Skeletal muscle satellite cell (primary cell): ENCODE data around the gene PTGFR.

ENCODE experiments used
- H3K27me3 ChIP-seq: 2 replicates; pipeline ENCODE4 v1.7.0; 2013; ENCODE audit warnings: low read length; ENCODE audit not compliant: control insufficient read depth, insufficient read depth
- H3K36me3 ChIP-seq: 2 replicates; pipeline ENCODE4 v1.7.0; 2013; ENCODE audit warnings: mild to moderate bottlenecking, control low read depth, low read length; ENCODE audit not compliant: insufficient read depth
- H3K4me1 ChIP-seq: 2 replicates; pipeline ENCODE4 v1.7.0; 2013; ENCODE audit warnings: low read length; ENCODE audit not compliant: control insufficient read depth, insufficient read depth
- H3K4me2 ChIP-seq: 2 replicates; pipeline ENCODE4 v1.7.0; 2013; ENCODE audit warnings: mild to moderate bottlenecking, low read length
- H3K4me3 ChIP-seq: 2 replicates; pipeline ENCODE4 v1.7.0; 2013; ENCODE audit warnings: low read length
- H3K9ac ChIP-seq: 2 replicates; pipeline ENCODE4 v1.7.0; 2013; ENCODE audit warnings: mild to moderate bottlenecking, low read depth, low read length, moderate library complexity
- H3K9me3 ChIP-seq: replicated peaks from 2 replicates; pipeline ENCODE4 v1.7.0; 2013; ENCODE audit warnings: mild to moderate bottlenecking, control low read depth, low read length

Gene PTGFR

DNA sequence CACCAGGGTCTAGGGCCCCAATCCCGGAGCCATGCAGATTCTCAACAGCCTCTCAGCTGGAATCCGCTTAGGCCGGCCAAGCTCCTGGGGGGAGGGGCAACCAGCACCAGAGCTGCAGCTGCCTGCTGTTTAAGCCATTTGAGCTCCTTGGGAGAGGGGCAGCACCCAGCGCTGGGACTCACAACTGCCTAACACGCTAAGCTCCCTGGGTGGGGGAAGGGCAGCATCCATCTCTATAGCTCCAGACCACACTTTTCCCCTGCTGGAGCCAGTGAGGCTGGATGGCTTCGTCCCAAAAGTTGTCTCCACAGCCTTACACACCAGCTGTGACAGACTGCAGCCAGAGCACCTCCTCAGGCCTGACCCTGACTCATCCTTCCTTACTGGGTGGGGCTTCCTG, 6.9 kb upstream of the PTGFR start:
- Histone ChIP-seq H3K9me3 (no peaks in the 10 kb centered on the region), H3K4me1 (peaks cover 11% of the 10 kb centered on the region), H3K9ac (no peak overlapping the region), H3K4me3 (no peak overlapping the region), H3K27me3 (no peaks in the 10 kb centered on the region), H3K36me3 (no peaks in the 10 kb centered on the region), H3K4me2 (peak overlapping the region; percentile 19)

DNA sequence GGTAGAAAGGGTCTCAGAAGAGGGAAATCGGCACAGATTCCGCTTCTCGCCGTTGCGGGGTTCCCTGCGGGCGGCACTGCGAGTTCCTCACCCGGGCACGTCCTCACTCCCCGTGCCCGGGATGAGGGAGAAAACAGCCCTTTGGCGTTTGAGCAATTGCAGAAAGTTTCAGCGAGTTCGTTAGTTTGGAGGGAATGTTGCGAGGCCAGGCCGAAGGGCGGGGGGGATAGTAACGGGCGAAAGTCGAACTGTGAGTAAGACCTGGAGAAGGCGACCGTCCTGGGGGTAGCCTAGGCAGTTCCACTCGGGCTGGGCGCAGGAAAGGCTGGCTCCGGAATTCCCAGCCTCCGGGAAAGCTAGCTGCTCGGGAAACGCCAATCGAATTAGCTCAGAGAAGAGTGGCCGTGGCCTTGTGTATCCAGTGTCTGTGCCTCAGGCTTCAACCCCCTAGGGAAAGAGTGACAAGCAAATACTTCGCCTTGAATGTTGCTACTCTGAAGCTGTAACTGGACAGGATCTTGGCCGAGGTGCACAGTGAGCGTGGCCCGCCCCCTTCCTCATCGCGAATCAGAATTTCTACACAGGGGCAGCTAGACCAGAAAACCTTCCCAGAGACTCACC, 787 bp downstream of the PTGFR start:
- Histone ChIP-seq H3K9ac (peak overlapping the region; percentile 82), H3K4me3 (peak overlapping the region; percentile 84), H3K27me3 (no peaks in the 10 kb centered on the region), H3K36me3 (peaks cover 13% of the 10 kb centered on the region), H3K4me2 (peak overlapping the region; percentile 89), H3K9me3 (no peaks in the 10 kb centered on the region), H3K4me1 (peaks cover 49% of the 10 kb centered on the region)

DNA sequence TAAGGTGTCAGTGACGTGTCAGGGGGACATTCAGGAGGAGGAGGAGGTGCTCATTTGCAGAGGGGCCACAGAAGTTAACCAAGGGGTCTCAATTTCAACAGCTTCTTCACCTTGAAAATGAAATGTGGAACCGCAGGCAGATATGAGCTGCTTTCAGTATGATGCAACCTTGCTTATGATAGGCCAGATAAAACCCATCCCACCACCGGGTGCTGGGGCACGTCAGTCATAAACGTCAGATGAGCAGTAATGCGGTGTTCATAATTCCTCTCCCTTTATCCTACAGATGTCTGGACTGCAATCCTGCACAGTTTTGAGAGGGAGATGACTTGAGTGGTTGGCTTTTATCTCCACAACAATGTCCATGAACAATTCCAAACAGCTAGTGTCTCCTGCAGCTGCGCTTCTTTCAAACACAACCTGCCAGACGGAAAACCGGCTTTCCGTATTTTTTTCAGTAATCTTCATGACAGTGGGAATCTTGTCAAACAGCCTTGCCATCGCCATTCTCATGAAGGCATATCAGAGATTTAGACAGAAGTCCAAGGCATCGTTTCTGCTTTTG, 1.7 kb downstream of the PTGFR start:
- H3K9me3 ChIP-seq, result no peaks in the 10 kb centered on the region
- peak overlapping the region; percentile 84 for H3K4me3 ChIP-seq
- H3K27me3 ChIP-seq, result no peaks in the 10 kb centered on the region
- peaks cover 49% of the 10 kb centered on the region for H3K4me1 ChIP-seq
- no peak overlapping the region for H3K9ac ChIP-seq
- H3K36me3 ChIP-seq, result peaks cover 13% of the 10 kb centered on the region
- peak overlapping the region; percentile 89 for H3K4me2 ChIP-seq

DNA sequence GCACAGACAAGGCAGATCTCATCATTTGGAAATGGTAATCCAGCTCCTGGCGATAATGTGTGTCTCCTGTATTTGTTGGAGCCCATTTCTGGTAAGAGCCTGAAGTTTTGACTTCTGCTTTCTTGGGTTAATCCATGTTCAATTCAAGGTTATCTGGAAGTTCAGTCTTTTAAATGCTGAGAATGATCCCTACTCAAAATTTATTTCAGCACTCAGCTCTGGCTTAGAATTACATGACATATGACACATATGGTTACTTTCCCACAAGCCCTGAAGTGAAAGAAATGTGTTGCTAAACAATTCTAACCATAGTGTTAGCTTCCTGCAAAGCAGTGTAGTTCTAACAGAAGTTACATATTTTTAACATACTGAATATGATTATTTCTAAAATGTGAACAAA, 2.7 kb downstream of the PTGFR start:
- Histone ChIP-seq H3K9me3 (no peaks in the 10 kb centered on the region), H3K4me3 (peak overlapping the region; percentile 45)

DNA sequence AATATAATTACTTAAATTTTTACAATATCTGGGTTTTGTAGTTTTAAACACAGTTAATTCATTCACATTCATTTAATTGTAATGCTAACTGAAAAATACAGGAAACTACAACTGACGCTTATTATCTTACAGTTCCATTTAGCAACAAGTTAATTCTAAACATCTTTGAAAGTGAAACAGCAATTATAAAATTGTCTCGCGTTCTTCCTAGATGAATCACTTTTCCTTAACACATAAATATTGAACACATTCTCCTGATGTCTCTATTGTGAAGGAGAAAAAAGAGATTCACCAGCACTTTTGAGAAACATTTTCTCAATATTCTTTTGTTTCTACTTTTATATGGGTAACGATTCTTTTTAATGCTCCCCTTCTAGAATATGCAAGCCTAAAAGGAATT, 6.4 kb downstream of the PTGFR start:
- H3K9ac ChIP-seq, result no peak overlapping the region

More for the DNA sequence above, 2.7 kb downstream of the PTGFR start:
- no peaks in the 10 kb centered on the region for H3K27me3 ChIP-seq
- H3K4me2 ChIP-seq, result peak overlapping the region; percentile 73
- peaks cover 13% of the 10 kb centered on the region for H3K36me3 ChIP-seq
- no peak overlapping the region for H3K9ac ChIP-seq
- H3K4me1 ChIP-seq, result peaks cover 49% of the 10 kb centered on the region

DNA sequence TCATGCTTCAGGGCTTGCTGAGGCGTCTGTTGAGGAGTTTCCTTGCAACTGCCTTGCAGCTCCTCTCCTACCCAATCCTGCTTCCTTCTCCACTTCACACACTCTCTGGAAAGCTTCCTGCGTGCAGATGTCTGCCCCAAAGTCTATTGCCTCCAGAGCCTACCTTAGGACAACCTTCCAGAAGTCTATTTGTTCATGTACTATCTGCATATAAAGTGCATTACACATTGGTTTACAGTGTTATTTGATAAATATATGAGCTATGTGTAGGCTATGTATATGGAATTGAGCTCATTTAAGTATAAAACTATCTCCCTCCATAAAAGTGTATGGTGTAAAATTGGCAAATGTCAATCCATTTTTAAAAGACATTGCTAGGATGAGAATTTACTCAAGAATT, 9.8 kb downstream of the PTGFR start:
- no peaks in the 10 kb centered on the region for H3K27me3 ChIP-seq
- no peak overlapping the region for H3K4me2 ChIP-seq
- no peak overlapping the region for H3K9ac ChIP-seq
- peaks cover 16% of the 10 kb centered on the region for H3K4me1 ChIP-seq
- no peaks in the 10 kb centered on the region for H3K9me3 ChIP-seq
- H3K4me3 ChIP-seq, result no peak overlapping the region
- peaks cover 5% of the 10 kb centered on the region for H3K36me3 ChIP-seq

More for the DNA sequence above, 6.4 kb downstream of the PTGFR start:
- Histone ChIP-seq H3K9me3 (no peaks in the 10 kb centered on the region), H3K36me3 (peaks cover 13% of the 10 kb centered on the region), H3K4me3 (no peak overlapping the region), H3K27me3 (no peaks in the 10 kb centered on the region), H3K4me2 (no peak overlapping the region), H3K4me1 (peaks cover 36% of the 10 kb centered on the region)

DNA sequence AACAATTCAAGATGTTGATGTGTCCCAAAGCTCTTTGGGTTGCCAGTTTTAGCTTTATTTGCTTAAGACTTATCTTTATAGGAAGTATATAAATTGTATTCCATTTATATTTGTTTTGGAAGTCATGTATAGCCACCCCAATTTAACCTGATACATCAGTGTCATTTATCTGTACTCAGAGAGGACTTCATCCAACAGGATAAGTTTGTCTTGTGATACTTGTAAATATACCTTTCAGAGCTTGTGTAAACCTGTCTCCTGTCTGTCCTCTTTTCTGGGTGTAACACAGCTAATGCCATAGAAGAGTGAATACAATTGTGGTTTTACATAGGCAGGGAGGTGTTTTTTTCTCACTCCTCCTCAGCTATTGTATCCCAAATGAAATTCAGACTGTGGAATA, 10.4 kb downstream of the PTGFR start:
- Histone ChIP-seq H3K9me3 (no peaks in the 10 kb centered on the region), H3K4me1 (peaks cover 10% of the 10 kb centered on the region), H3K27me3 (no peaks in the 10 kb centered on the region), H3K36me3 (peaks cover 9% of the 10 kb centered on the region), H3K9ac (no peak overlapping the region), H3K4me2 (no peak overlapping the region), H3K4me3 (no peak overlapping the region)

DNA sequence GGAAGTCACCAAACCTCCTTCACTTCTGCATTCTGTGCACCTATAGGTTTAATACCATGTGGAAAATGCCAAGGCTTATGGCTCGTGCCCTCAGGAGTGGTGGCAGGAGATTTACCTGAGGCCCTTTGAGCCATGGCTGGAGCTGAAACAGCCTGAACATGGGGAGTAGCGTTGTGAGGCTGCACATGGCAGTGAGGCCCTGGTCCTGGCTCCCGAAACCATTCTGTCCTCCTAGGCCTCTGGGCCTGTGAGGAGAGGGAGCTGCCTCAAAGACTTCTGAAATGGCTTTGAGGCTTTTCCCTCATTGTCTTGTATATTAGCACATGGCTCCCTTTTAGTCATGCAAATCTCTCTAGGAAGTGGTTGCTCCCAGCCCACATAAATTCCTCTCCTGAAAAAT, 20.6 kb downstream of the PTGFR start:
- no peak overlapping the region for H3K9ac ChIP-seq
- no peak overlapping the region for H3K4me3 ChIP-seq
- peaks cover 9% of the 10 kb centered on the region for H3K36me3 ChIP-seq
- H3K4me1 ChIP-seq, result no peaks in the 10 kb centered on the region
- H3K27me3 ChIP-seq, result no peaks in the 10 kb centered on the region
- H3K9me3 ChIP-seq, result peaks cover 9% of the 10 kb centered on the region
- H3K4me2 ChIP-seq, result no peak overlapping the region

DNA sequence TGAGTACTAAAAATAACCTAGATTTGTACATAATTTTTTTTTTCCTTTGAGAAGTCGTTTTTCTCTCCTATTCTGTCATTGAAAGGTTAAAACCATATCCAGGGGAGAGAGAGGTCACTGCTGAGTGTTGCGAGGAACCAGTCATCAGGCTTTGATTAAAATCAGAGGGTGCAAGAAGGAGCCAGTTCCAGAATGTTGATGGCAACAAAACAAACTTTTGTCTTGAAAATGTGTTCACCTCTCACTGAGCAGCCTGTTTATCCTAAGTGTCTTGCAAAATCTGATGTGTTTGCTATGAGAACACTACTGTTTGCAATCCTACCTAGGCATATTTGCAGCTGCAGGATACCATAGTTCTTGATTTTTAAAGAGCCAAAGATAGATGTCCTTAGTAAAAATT, 25.9 kb downstream of the PTGFR start:
- Histone ChIP-seq H3K4me3 (no peak overlapping the region), H3K4me2 (no peak overlapping the region), H3K36me3 (no peaks in the 10 kb centered on the region), H3K9ac (no peak overlapping the region), H3K27me3 (no peaks in the 10 kb centered on the region), H3K4me1 (peaks cover 6% of the 10 kb centered on the region), H3K9me3 (no peaks in the 10 kb centered on the region)

DNA sequence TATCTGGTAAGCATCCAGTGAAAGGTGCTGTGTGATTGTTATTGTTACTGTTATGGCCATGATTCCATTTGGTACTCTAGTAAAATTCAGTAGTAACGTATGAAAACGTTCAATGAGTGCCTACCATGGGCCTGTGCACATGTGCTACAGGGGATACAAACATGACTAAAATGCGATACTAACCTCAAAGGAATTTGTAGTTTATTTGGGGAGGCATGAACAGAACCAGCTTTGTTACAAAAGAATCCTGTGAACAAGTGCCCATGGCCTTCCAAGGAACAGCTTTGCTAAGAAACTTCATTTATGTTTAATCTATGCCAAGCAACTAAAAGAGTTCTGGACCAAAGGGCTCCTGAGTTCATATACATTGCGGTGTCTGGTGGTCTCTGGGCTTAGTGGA, 28.7 kb downstream of the PTGFR start:
- Histone ChIP-seq H3K36me3 (no peaks in the 10 kb centered on the region), H3K4me3 (no peak overlapping the region), H3K9ac (no peak overlapping the region), H3K27me3 (no peaks in the 10 kb centered on the region), H3K4me2 (no peak overlapping the region), H3K9me3 (no peaks in the 10 kb centered on the region), H3K4me1 (peaks cover 6% of the 10 kb centered on the region)

DNA sequence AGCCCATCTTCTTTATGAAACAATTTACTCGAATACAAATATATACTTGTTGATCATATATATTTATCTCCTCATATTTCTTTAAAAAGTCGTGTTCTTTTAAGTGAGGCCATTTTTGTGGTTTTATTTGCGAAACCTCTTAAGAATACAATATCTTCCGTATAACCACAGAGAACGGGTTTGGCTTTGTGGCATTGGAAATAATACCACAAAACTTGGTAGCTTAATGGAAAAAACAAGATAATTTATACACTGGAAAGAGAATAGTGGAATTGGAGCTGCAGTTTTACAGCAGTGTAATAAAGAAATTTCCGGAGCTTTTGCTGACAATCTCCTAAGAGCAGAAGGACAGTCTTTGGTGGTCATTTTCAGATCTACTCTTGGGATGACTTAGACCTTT, 29.4 kb downstream of the PTGFR start:
- Histone ChIP-seq H3K4me2 (no peak overlapping the region), H3K9me3 (no peaks in the 10 kb centered on the region), H3K36me3 (no peaks in the 10 kb centered on the region), H3K4me1 (peaks cover 6% of the 10 kb centered on the region), H3K27me3 (no peaks in the 10 kb centered on the region), H3K4me3 (no peak overlapping the region), H3K9ac (no peak overlapping the region)

DNA sequence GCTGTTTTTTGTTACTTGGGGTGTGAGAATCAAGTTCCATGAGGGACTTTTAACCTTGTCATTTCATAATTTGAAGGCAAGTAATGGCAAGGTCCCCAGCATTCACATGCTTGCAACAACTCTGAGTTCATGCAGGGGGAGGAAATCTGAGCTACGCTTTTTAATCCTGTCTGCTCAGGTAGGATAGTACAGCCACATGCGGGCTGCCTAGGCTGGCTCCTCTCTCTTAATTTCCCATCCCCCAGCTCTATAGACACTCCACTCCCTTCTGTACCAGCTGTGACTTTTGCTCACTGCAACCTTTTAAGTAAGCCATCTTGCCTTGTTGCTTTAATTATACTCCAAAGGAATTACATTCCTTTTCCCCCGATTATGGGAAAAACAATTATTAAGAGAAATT, 30.1 kb downstream of the PTGFR start:
- Histone ChIP-seq H3K36me3 (no peaks in the 10 kb centered on the region), H3K4me3 (no peak overlapping the region), H3K4me1 (peaks cover 6% of the 10 kb centered on the region), H3K9me3 (no peaks in the 10 kb centered on the region), H3K9ac (no peak overlapping the region), H3K4me2 (no peak overlapping the region), H3K27me3 (no peaks in the 10 kb centered on the region)
